OCI-LY7 (cell line): ENCODE data around the gene SLC6A19. TPM values are rescaled to one million over a fixed set of nuclear protein-coding genes. Genes with fewer than 3 reads are reported as not detected.

Source experiments
- BruUV-seq: library from RNA; stranded (reverse); fragments of 400-500 nt; replicated peaks from 2 replicates; lab custom pipeline; 2021; lab: Mats Ljungman, UMichigan
- CTCF ChIA-PET: fragments of 300-600 bp; sonication (Branson Sonifier 250); formaldehyde crosslinking; loops from one replicate; lab custom pipeline; 2022; ENCODE audit warnings: antibody characterized with exemption; ENCODE audit not compliant: unreplicated experiment; lab: Charles Lee
- POLR2A ChIA-PET: fragments of 300-600 bp; sonication (Branson Sonifier 250); formaldehyde crosslinking; loops from one replicate; lab custom pipeline; 2022; ENCODE audit warnings: antibody characterized with exemption; lab: Charles Lee
- DNase-seq: peaks from one replicate; pipeline ENCODE4 v3.0.0-alpha.2; 2015; ENCODE audit warnings: low spot score
- H2AFZ ChIP-seq: fragments of 200-600 bp; sonication (generic), shearing (Covaris generic); 2 replicates; pipeline ENCODE4 v1.6.1; 2014; ENCODE audit warnings: mild to moderate bottlenecking, antibody characterized with exemption, low read length, moderate library complexity
- H3K27ac ChIP-seq: fragments of 200-600 bp; sonication (generic); 2 replicates; pipeline ENCODE4 v1.5.1; 2014; ENCODE audit warnings: mixed run types, low read depth, mild to moderate bottlenecking, moderate library complexity, low read length, inconsistent platforms; ENCODE audit not compliant: poor library complexity, severe bottlenecking
- H3K36me3 ChIP-seq: fragments of 200-600 bp; sonication (generic); 2 replicates; pipeline ENCODE4 v1.6.1; 2014; ENCODE audit warnings: mild to moderate bottlenecking, antibody characterized with exemption, low read length, moderate library complexity, mixed read lengths; ENCODE audit not compliant: insufficient read depth
- H3K4me1 ChIP-seq: fragments of 200-600 bp; sonication (generic); 2 replicates; pipeline ENCODE4 v1.5.1; 2014; ENCODE audit warnings: mild to moderate bottlenecking, low read length; ENCODE audit not compliant: insufficient read depth, poor library complexity, severe bottlenecking
- H3K4me2 ChIP-seq: fragments of 200-600 bp; sonication (generic); 2 replicates; pipeline ENCODE4 v1.6.1; 2014; ENCODE audit warnings: mild to moderate bottlenecking, low read length
- H3K4me3 ChIP-seq: fragments of 200-600 bp; sonication (generic); 2 replicates; pipeline ENCODE4 v1.5.1; 2014; ENCODE audit warnings: mild to moderate bottlenecking, low read depth, low read length; ENCODE audit not compliant: poor library complexity, severe bottlenecking
- H3K79me2 ChIP-seq: fragments of 200-600 bp; sonication (generic); 2 replicates; pipeline ENCODE4 v1.6.1; 2016; ENCODE audit warnings: low read depth, mild to moderate bottlenecking, low read length, moderate library complexity, mixed read lengths; ENCODE audit not compliant: insufficient read depth
- H3K9me2 ChIP-seq: fragments of 200-600 bp; sonication (generic); 2 replicates; pipeline ENCODE4 v1.6.1; 2016; ENCODE audit warnings: mild to moderate bottlenecking, low read length, mixed read lengths; ENCODE audit not compliant: insufficient read depth
- H3K9me3 ChIP-seq: fragments of 200-600 bp; sonication (generic); 2 replicates; pipeline ENCODE4 v1.6.1; 2014; ENCODE audit warnings: mild to moderate bottlenecking, mixed run types, low read length, mixed read lengths
- H4K20me1 ChIP-seq: fragments of 200-600 bp; sonication (generic); 2 replicates; pipeline ENCODE4 v1.6.1; 2014; ENCODE audit warnings: mild to moderate bottlenecking, antibody characterized with exemption, low read length, moderate library complexity, mixed read lengths; ENCODE audit not compliant: insufficient read depth
- EZH2phosphoT487 ChIP-seq: fragments of 200-600 bp; sonication (generic); IDR thresholded peaks from 2 replicates; pipeline ENCODE4 v1.6.1; 2018; ENCODE audit warnings: low read depth, borderline replicate concordance, mild to moderate bottlenecking, mixed run types, antibody characterized with exemption, low read length, moderate library complexity, mixed read lengths
- intact Hi-C: fragments of 100-400 bp; cut with micrococcal nuclease; formaldehyde crosslinking; loops from one replicate; pipeline ENCODE4 v1.10.0; 2022; ENCODE audit not compliant: unreplicated experiment
- total RNA-seq, 2 experiments: library from RNA; depleted of rRNA in 1 of 2; stranded (reverse); fragments of >200 nt in 1 of 2; shearing (Covaris generic) in 1 of 2; gene quantifications; 2 replicates each; pipeline ENCODE4 v1.2.3, GENCODE V29; 2014 to 2022
- TF ChIP-seq, protein P1 (sequence below): fragments of 200-600 bp; sonication (generic); conservative IDR thresholded peaks from 2 replicates; pipeline ENCODE4 v1.5.1; 2014; ENCODE audit warnings: mild to moderate bottlenecking, antibody characterized with exemption, low read length, moderate library complexity, mixed read lengths

Gene SLC6A19
- total RNA-seq, 2 experiments from 2014 or later: not detected

DNA sequence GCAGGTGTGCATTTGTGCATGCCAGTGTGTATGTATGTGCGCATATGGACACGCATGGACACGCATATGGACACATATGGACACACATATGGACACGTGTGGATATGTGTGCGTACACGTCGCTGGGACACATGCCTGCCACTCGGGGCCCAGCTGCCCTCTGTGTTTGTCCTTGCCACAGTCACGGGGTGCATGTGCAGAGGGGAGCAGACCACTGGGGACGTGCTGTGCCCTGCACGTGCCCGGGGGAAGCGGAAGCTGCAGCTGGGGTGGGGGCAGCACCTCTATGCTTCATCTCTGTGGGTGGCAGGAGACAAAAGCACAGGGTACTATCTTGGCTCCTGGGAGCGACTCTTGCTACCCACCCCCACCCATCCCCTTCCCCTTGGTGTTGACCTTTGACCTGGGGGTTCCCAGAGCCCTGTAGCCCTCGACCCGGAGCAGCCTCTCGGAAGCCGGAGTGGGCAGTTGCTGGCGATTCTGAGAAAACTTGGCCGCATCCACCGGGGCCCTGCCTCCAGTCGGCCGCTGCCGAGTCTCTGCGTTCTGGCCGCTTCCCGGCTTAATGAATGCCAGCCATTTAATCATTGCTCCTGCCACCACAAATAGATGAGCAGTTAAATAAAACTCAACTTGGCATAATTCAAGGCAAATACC is 21.4 kb downstream of the SLC6A19 start:
- no TSS peak for BruUV-seq
- ChIA-PET CTCF (no interaction called here), POLR2A (no interaction called here)
- no peak overlapping the region for H3K27ac ChIP-seq
- DNase-seq: no peak
- intact Hi-C loops: no loop called here
- no peaks in the 10 kb centered on the region for H3K79me2 ChIP-seq
- no peak overlapping the region for H3K4me2 ChIP-seq
- H2AFZ ChIP-seq: no peak overlapping the region
- H3K36me3 ChIP-seq: no peaks in the 10 kb centered on the region
- H3K4me3 ChIP-seq: no peak overlapping the region
- H3K4me1 ChIP-seq: no peaks in the 10 kb centered on the region
- no peaks in the 10 kb centered on the region for H4K20me1 ChIP-seq
- H3K9me2 ChIP-seq: no peaks in the 10 kb centered on the region
- no peak for TF ChIP-seq EZH2phosphoT487
- TF ChIP-seq, protein P1, sequence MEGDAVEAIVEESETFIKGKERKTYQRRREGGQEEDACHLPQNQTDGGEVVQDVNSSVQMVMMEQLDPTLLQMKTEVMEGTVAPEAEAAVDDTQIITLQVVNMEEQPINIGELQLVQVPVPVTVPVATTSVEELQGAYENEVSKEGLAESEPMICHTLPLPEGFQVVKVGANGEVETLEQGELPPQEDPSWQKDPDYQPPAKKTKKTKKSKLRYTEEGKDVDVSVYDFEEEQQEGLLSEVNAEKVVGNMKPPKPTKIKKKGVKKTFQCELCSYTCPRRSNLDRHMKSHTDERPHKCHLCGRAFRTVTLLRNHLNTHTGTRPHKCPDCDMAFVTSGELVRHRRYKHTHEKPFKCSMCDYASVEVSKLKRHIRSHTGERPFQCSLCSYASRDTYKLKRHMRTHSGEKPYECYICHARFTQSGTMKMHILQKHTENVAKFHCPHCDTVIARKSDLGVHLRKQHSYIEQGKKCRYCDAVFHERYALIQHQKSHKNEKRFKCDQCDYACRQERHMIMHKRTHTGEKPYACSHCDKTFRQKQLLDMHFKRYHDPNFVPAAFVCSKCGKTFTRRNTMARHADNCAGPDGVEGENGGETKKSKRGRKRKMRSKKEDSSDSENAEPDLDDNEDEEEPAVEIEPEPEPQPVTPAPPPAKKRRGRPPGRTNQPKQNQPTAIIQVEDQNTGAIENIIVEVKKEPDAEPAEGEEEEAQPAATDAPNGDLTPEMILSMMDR: no peak
- no peaks in the 10 kb centered on the region for H3K9me3 ChIP-seq

GRCh38 chr5:1223278-1223670 is 21.9 kb downstream of the SLC6A19 start:
- Histone ChIP-seq H3K4me3 (no peak overlapping the region), H3K4me2 (no peak overlapping the region), H3K9me2 (no peaks in the 10 kb centered on the region), H3K9me3 (no peaks in the 10 kb centered on the region), H3K4me1 (no peaks in the 10 kb centered on the region), H4K20me1 (no peaks in the 10 kb centered on the region), H3K79me2 (no peaks in the 10 kb centered on the region), H2AFZ (no peak overlapping the region), H3K36me3 (no peaks in the 10 kb centered on the region), H3K27ac (no peak overlapping the region)
- TF ChIP-seq, protein P1: no peak
- no peak for TF ChIP-seq EZH2phosphoT487
- BruUV-seq: no TSS peak
- no peak for DNase-seq
- ChIA-PET POLR2A (no interaction called here), CTCF (no interaction called here)
- intact Hi-C loops: no loop called here

- Histone ChIP-seq H3K4me2 (no peak overlapping the region), H3K79me2 (no peaks in the 10 kb centered on the region), H3K4me1 (peaks cover under 1% of the 10 kb centered on the region), H3K4me3 (no peak overlapping the region), H3K36me3 (no peaks in the 10 kb centered on the region), H3K9me2 (no peaks in the 10 kb centered on the region), H4K20me1 (no peaks in the 10 kb centered on the region), H2AFZ (no peak overlapping the region), H3K9me3 (no peaks in the 10 kb centered on the region), H3K27ac (no peak overlapping the region)
- no peak for DNase-seq
- ChIA-PET POLR2A (no interaction called here), CTCF (no interaction called here)
- intact Hi-C loops: no loop called here
- TF ChIP-seq EZH2phosphoT487: no peak
- BruUV-seq: no TSS peak
These were observed 23.2 kb downstream of the SLC6A19 start for GRCh38 chr5:1224631-1225030.
